Esophagus muscularis mucosa (tissue), 4 donors: ENCODE results near the gene VTI1A.

Experiments used
- CTCF ChIP-seq, 3 experiments: fragments of 200-600 bp in 2 of 3; fragments of 450-650 bp in 1 of 3; sonication (generic) in 2 of 3; IDR thresholded peaks; one replicate each; pipeline ENCODE4 v1.5.1; 2017 to 2019; ENCODE audit warnings: antibody characterized with exemption in 3 of 3, mild to moderate bottlenecking in 2 of 3, moderate library complexity in 1 of 3
- EP300 ChIP-seq: sonication (generic); formaldehyde crosslinking; IDR thresholded peaks from one replicate; pipeline ENCODE4 v1.6.1; 2017; ENCODE audit warnings: antibody characterized with exemption
- POLR2A ChIP-seq: fragments of 450-650 bp; IDR thresholded peaks from one replicate; pipeline ENCODE4 v1.6.1; 2017; ENCODE audit warnings: antibody characterized with exemption, moderate library complexity, mild to moderate bottlenecking, low read depth
- POLR2AphosphoS5 ChIP-seq, 2 donors: sonication (generic); formaldehyde crosslinking; IDR thresholded peaks; one replicate each; pipeline ENCODE4 v1.6.1; 2017; ENCODE audit warnings: antibody characterized with exemption in 2 of 2

DNA sequence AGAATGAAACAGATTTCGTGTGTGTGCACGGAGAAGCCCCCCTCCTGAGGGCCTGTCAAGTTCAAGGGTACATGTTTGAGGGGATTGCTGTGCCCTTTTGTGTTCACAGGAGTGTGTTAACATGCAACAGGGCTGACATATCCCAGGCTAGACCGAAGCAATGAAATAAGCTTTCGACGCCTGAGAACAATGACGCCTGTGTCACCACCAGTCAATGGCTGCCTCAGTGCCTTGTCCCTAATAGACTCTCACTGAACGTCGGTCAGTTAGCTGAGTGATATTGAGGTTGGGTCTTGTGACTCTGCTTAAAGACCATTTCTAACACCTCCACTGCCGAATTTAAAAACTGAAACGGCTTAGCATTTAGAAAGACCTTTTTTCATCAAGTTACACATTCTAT, 327.8 kb downstream of the VTI1A start:
- TF ChIP-seq CTCF (IDR thresholded peaks at IDR 0.05), result no peak
- no peak for TF ChIP-seq POLR2A
- TF ChIP-seq POLR2AphosphoS5 (IDR thresholded peaks at IDR 0.05), result no peak
- no peak for TF ChIP-seq EP300
